Measurements from ENCODE around the gene NOXA1.

GRCh38 chr9:137445275-137445807 is 22.1 kb downstream of the NOXA1 start:
- TF ChIP-seq CTCF (IDR thresholded peaks at IDR 0.05): peak; percentile 63 to 88 (median 83)
- TF ChIP-seq POLR2A (IDR thresholded peaks at IDR 0.05): no peak

Data from testis (tissue), 2 donors.